ENCODE results near the gene UQCR10.

- TF ChIP-seq, protein P1, sequence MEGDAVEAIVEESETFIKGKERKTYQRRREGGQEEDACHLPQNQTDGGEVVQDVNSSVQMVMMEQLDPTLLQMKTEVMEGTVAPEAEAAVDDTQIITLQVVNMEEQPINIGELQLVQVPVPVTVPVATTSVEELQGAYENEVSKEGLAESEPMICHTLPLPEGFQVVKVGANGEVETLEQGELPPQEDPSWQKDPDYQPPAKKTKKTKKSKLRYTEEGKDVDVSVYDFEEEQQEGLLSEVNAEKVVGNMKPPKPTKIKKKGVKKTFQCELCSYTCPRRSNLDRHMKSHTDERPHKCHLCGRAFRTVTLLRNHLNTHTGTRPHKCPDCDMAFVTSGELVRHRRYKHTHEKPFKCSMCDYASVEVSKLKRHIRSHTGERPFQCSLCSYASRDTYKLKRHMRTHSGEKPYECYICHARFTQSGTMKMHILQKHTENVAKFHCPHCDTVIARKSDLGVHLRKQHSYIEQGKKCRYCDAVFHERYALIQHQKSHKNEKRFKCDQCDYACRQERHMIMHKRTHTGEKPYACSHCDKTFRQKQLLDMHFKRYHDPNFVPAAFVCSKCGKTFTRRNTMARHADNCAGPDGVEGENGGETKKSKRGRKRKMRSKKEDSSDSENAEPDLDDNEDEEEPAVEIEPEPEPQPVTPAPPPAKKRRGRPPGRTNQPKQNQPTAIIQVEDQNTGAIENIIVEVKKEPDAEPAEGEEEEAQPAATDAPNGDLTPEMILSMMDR (IDR thresholded peaks at IDR 0.05) = no peak
- TF ChIP-seq EZH2 (IDR thresholded peaks at IDR 0.05) (no peak), EZH2phosphoT487 (IDR thresholded peaks at IDR 0.05) (no peak)
Measured at GRCh38 chr22:29769723-29770321, 2.7 kb downstream of the UQCR10 start.

Measured in neural progenitor cell (in vitro differentiated cells).